Transverse colon (tissue), 4 donors: ENCODE results near the gene PPP1R27. TPM values are rescaled to one million over a fixed set of nuclear protein-coding genes. Genes with fewer than 3 reads are reported as not detected.

ENCODE experiments used
- DNase-seq: peaks from one replicate; pipeline ENCODE4 v3.0.0-alpha.2; 2019
- H3K27ac ChIP-seq, 4 donors: fragments of 200-600 bp; sonication (generic); 2 replicates each; pipeline ENCODE4 v1.5.1; 2016 to 2018; ENCODE audit warnings: inconsistent platforms in 4 of 4
- H3K27me3 ChIP-seq: fragments of 200-600 bp; sonication (generic); 2 replicates; pipeline ENCODE4 v1.5.1; 2017; ENCODE audit warnings: inconsistent platforms
- H3K36me3 ChIP-seq, 4 donors: fragments of 200-600 bp; sonication (generic); 2 replicates each; pipeline ENCODE4 v1.5.1; 2017 to 2019; ENCODE audit warnings: inconsistent platforms in 4 of 4
- H3K4me1 ChIP-seq, 4 donors: fragments of 200-600 bp; sonication (generic); 2 replicates each; pipeline ENCODE4 v1.5.1; 2017 to 2020; ENCODE audit warnings: inconsistent platforms in 4 of 4
- H3K4me3 ChIP-seq, 4 donors: fragments of 200-600 bp; sonication (generic); 1 replicate in 1 of 4; 2 replicates in 3 of 4; pipeline versions ENCODE4 v1.5.1 to v1.6.1; 2017 to 2019; ENCODE audit warnings: inconsistent platforms in 4 of 4
- H3K9me3 ChIP-seq, 2 donors: fragments of 200-600 bp; sonication (generic); 2 replicates each; pipeline ENCODE4 v1.5.1; 2017 to 2019; ENCODE audit warnings: inconsistent platforms in 2 of 2
- EP300 ChIP-seq: sonication (generic); formaldehyde crosslinking; IDR thresholded peaks from one replicate; pipeline ENCODE4 v1.6.1; 2017; ENCODE audit warnings: antibody characterized with exemption, low read depth
- POLR2A ChIP-seq: fragments of 450-650 bp; IDR thresholded peaks from one replicate; pipeline ENCODE4 v1.6.1; 2016; ENCODE audit warnings: antibody characterized with exemption, mild to moderate bottlenecking, moderate library complexity
- POLR2AphosphoS5 ChIP-seq, 3 donors: sonication (generic); formaldehyde crosslinking; IDR thresholded peaks; one replicate each; pipeline ENCODE4 v1.6.1; 2016; ENCODE audit warnings: antibody characterized with exemption in 3 of 3
- WGBS, 2 donors: methylation state at CpG; one replicate each; pipeline ENCODE4 v1.1.5; 2018; ENCODE audit warnings: low coverage in 1 of 2; 5-methylcytosine and 5-hydroxymethylcytosine counted together
- in situ Hi-C, 4 donors: fragments of 200-750 bp; cut with MboI; loops; one replicate each; pipeline versions ENCODE4 v1.15.0 to v1.15.1; 2017; ENCODE audit warnings: low sequenced_read_pairs in 3 of 4, low pct_ligation_motif_present in 1 of 4, low pct_unique_long_range_greater_than_20kb in 1 of 4
- intact Hi-C: fragments of 100-400 bp; cut with DNase I; formaldehyde crosslinking; loops from one replicate; pipeline ENCODE4 v1.15.1; 2023; ENCODE audit warnings: low total_unique reads
- total RNA-seq, 4 donors: library from RNA; depleted of rRNA; stranded (reverse); fragments of >200 nt; gene quantifications; one replicate each; pipeline ENCODE4 v1.1.0, GENCODE V29; 2016
- TF ChIP-seq, protein P1 (sequence below), 5 experiments: fragments of 200-600 bp in 3 of 5; fragments of 450-650 bp in 2 of 5; sonication (generic) in 3 of 5; IDR thresholded peaks; 1 replicate in 2 of 5; 2 replicates in 3 of 5; pipeline ENCODE4 v1.5.1; 2016 to 2017; ENCODE audit warnings: antibody characterized with exemption in 5 of 5, inconsistent platforms in 3 of 5, mild to moderate bottlenecking in 2 of 5, moderate library complexity in 1 of 5

The PPP1R27 gene
- total RNA-seq, 4 donors from 2014 or later: 0.68 TPM; not detected in 3

DNA sequence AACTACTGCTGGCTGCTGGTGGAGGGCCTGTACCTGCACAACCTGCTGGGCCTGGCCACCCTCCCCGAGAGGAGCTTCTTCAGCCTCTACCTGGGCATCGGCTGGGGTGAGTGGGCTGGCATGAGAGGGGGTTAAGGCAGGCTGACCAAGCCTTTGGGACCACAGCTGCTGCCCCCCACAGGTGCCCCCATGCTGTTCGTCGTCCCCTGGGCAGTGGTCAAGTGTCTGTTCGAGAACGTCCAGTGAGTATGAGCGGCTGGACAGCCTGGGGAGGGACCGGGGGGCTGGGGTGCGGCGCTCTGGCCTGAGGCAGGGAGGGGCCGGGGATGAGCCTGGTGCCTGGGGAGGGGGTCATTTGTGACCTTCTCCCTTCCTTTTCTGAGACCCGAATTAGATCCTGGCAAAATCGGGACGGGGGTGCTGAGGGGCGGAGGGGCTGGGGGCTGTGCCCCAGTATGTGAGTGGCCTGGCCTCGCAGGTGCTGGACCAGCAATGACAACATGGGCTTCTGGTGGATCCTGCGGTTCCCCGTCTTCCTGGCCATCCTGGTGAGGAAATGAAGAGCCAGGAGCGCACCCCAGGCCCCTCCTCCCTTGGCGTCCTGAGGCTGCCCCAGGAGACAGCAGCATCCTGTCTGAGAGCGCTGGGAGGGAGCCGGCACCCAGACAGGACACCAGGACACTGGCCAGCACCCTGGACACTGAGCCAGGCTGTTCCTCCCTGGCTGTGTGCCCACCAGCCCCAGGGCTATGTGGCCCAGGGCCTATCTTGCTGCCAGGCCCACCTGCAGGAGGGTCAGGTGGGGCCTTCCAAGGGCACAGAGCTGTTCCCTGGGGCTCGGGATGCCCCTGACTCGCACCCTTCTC lies 22.9 kb downstream of the PPP1R27 start:
- 83% methylated on average over 21 of the region's 24 CpGs; no CpG with 5 or more reads in 1 of the 2 donors for WGBS, 2 donors
- in situ Hi-C loops: no loop called here

DNA sequence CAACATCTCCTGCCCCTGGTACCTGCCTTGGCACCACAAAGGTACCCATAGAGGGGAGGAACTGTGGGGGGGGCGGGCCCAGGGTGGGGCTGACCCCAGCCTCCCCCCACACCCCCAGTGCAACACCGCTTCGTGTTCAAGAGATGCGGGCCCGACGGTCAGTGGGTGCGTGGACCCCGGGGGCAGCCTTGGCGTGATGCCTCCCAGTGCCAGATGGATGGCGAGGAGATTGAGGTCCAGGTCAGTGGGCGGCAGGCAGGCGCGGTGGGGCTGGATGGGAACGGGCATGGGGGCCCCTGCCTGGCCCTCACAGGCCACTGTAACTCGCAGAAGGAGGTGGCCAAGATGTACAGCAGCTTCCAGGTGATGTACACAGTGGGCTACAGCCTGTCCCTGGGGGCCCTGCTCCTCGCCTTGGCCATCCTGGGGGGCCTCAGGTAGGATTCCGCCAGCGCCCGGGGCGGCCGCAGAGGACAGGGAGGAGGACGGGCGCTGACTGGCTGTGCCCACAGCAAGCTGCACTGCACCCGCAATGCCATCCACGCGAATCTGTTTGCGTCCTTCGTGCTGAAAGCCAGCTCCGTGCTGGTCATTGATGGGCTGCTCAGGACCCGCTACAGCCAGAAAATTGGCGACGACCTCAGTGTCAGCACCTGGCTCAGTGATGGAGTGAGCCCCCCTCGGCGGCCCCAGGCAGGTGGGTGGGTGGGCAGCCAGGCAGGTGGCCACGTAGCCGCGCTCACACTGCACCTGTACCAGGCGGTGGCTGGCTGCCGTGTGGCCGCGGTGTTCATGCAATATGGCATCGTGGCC lies 23.8 kb downstream of the PPP1R27 start:
- H3K27me3 ChIP-seq: peaks cover 55% of the 10 kb centered on the region
- in situ Hi-C loops: no loop called here

More for the DNA sequence above, 22.9 kb downstream of the PPP1R27 start:
- TF ChIP-seq EP300: no peak
- no peak for TF ChIP-seq POLR2AphosphoS5 (IDR thresholded peaks at IDR 0.05)
- TF ChIP-seq, protein P1, sequence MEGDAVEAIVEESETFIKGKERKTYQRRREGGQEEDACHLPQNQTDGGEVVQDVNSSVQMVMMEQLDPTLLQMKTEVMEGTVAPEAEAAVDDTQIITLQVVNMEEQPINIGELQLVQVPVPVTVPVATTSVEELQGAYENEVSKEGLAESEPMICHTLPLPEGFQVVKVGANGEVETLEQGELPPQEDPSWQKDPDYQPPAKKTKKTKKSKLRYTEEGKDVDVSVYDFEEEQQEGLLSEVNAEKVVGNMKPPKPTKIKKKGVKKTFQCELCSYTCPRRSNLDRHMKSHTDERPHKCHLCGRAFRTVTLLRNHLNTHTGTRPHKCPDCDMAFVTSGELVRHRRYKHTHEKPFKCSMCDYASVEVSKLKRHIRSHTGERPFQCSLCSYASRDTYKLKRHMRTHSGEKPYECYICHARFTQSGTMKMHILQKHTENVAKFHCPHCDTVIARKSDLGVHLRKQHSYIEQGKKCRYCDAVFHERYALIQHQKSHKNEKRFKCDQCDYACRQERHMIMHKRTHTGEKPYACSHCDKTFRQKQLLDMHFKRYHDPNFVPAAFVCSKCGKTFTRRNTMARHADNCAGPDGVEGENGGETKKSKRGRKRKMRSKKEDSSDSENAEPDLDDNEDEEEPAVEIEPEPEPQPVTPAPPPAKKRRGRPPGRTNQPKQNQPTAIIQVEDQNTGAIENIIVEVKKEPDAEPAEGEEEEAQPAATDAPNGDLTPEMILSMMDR (IDR thresholded peaks at IDR 0.05): no peak
- no peak for TF ChIP-seq POLR2A
- Histone ChIP-seq H3K4me3 (no peak overlapping the region), H3K4me1 (peaks cover 5 to 11% (median 8%) of the 10 kb centered on the region in 4 donors), H3K9me3 (no peaks in the 10 kb centered on the region), H3K27ac (no peak overlapping the region), H3K27me3 (peaks cover 46% of the 10 kb centered on the region), H3K36me3 (no peaks in the 10 kb centered on the region)
- DNase-seq: no peak
- intact Hi-C loops: no loop called here

DNA sequence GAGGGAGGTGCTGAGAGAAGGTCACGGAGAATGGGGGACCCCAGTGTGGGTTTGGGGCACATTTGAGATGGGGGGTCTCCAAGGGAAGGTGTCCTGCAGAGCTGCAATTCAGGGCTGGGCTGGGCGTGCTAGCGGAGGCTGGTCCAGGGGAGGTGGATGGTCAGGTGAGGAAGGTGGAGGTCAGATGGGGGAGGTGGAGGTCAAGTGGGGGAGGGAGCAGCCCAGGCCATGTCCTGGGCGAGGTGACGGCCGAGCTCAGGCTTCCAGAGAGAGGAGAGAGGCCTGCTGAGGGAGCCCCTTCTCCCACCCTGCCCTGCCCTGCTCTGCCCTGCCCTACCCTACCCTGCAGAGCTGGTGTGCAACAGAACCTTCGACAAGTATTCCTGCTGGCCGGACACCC lies 24.4 kb downstream of the PPP1R27 start:
- Histone ChIP-seq H3K36me3 (no peaks in the 10 kb centered on the region), H3K27me3 (peaks cover 61% of the 10 kb centered on the region), H3K4me3 (no peak overlapping the region), H3K4me1 (peaks cover 5 to 6% (median 5%) of the 10 kb centered on the region in 4 donors), H3K9me3 (no peaks in the 10 kb centered on the region), H3K27ac (no peak overlapping the region)
- no peak for TF ChIP-seq POLR2AphosphoS5 (IDR thresholded peaks at IDR 0.05)
- TF ChIP-seq POLR2A: no peak
- TF ChIP-seq EP300: no peak
- TF ChIP-seq, protein P1 (IDR thresholded peaks at IDR 0.05): no peak
- 68% methylated on average over 8 of the region's 8 CpGs; no CpG with 5 or more reads in 1 of the 2 donors for WGBS, 2 donors
- no peak for DNase-seq
- in situ Hi-C loops: no loop called here
- intact Hi-C loops: no loop called here

More for the DNA sequence above, 23.8 kb downstream of the PPP1R27 start:
- WGBS, 2 donors: 81% methylated on average over 42 of the region's 42 CpGs; no CpG with 5 or more reads in 1 of the 2 donors
- DNase-seq: no peak
- peaks cover 5 to 9% (median 8%) of the 10 kb centered on the region in 4 donors for H3K4me1 ChIP-seq
- intact Hi-C loops: no loop called here
- TF ChIP-seq, protein P1 (IDR thresholded peaks at IDR 0.05): no peak
- TF ChIP-seq POLR2AphosphoS5 (IDR thresholded peaks at IDR 0.05) (no peak), EP300 (no peak), POLR2A (no peak)
- no peaks in the 10 kb centered on the region for H3K9me3 ChIP-seq
- no peak overlapping the region for H3K4me3 ChIP-seq
- no peak overlapping the region for H3K27ac ChIP-seq
- H3K36me3 ChIP-seq: no peaks in the 10 kb centered on the region

DNA sequence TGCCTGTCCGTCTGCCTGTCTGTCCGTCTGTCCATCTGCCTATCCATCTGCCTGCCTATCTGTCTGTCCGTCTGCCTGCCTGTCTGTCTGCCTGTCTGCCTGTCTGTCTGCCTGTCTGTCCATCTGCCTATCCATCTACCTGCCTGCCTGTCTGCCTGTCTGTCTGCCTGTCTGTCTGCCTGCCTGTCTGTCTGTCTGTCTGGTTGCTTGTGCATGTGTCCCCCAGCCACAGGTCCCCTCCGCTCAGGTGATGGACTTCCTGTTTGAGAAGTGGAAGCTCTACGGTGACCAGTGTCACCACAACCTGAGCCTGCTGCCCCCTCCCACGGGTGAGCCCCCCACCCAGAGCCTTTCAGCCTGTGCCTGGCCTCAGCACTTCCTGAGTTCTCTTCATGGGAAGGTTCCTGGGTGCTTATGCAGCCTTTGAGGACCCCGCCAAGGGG lies 25.3 kb downstream of the PPP1R27 start:
- peaks cover 0 to 6% (median 1%) of the 10 kb centered on the region in 4 donors for H3K4me1 ChIP-seq
- 66 to 78% methylated on average over 3 to 7 of the region's 7 CpGs for WGBS, 2 donors
- H3K9me3 ChIP-seq: no peaks in the 10 kb centered on the region
- intact Hi-C loops (no loop called here), in situ Hi-C loops (no loop called here)
- H3K27me3 ChIP-seq: peaks cover 70% of the 10 kb centered on the region
- no peak overlapping the region for H3K27ac ChIP-seq
- TF ChIP-seq, protein P1 (IDR thresholded peaks at IDR 0.05): no peak
- no peak for TF ChIP-seq POLR2A
- no peak overlapping the region for H3K4me3 ChIP-seq
- H3K36me3 ChIP-seq: no peaks in the 10 kb centered on the region
- no peak for DNase-seq
